HG02840 (cell line): ENCODE data around the gene OPA3.

ENCODE experiments used
- ATAC-seq: cut with Tn5 transposase; IDR thresholded peaks from one replicate; pipeline ENCODE4 v1.9.1; 2021; ENCODE audit warnings: mild to moderate bottlenecking, moderate library complexity, moderate number of reproducible peaks; ENCODE audit not compliant: unreplicated experiment, low FRiP score

Gene OPA3

GRCh38 chr19:45598267-45599001 is 13.8 kb upstream of the OPA3 start:
- ATAC-seq = no peak

- ATAC-seq = no peak
Observed at GRCh38 chr19:45597425-45598111, 13.0 kb upstream of the OPA3 start.

GRCh38 chr19:45595814-45596213 is 11.2 kb upstream of the OPA3 start:
- ATAC-seq = no peak

GRCh38 chr19:45593520-45593919 is 8.9 kb upstream of the OPA3 start:
- ATAC-seq = no peak

GRCh38 chr19:45592366-45592765 is 7.8 kb upstream of the OPA3 start:
- ATAC-seq = no peak

GRCh38 chr19:45591638-45592005 is 7.0 kb upstream of the OPA3 start:
- no peak for ATAC-seq

GRCh38 chr19:45591004-45591637 is 6.5 kb upstream of the OPA3 start:
- no peak for ATAC-seq

- ATAC-seq = no peak
Observed at GRCh38 chr19:45590300-45591003, 5.8 kb upstream of the OPA3 start.

GRCh38 chr19:45589768-45590167 is 5.2 kb upstream of the OPA3 start:
- no peak for ATAC-seq

- ATAC-seq = no peak
Observed at GRCh38 chr19:45587873-45588272, 3.3 kb upstream of the OPA3 start.

GRCh38 chr19:45585158-45585577 is 566 bp upstream of the OPA3 start:
- ATAC-seq = no peak

- ATAC-seq = no peak
Observed at GRCh38 chr19:45581576-45581975, 3.0 kb downstream of the OPA3 start.

GRCh38 chr19:45578861-45579260 is 5.7 kb downstream of the OPA3 start:
- no peak for ATAC-seq

GRCh38 chr19:45577111-45577905 is 7.3 kb downstream of the OPA3 start:
- ATAC-seq = no peak

GRCh38 chr19:45576682-45577081 is 7.9 kb downstream of the OPA3 start:
- ATAC-seq = no peak

- ATAC-seq = no peak
Observed at GRCh38 chr19:45575216-45575615, 9.4 kb downstream of the OPA3 start.

GRCh38 chr19:45574526-45574925 is 10.1 kb downstream of the OPA3 start:
- ATAC-seq = no peak

- ATAC-seq = no peak
Observed at GRCh38 chr19:45571457-45572220, 13.0 kb downstream of the OPA3 start.

- no peak for ATAC-seq
Observed at GRCh38 chr19:45569619-45570421, 14.8 kb downstream of the OPA3 start.
